GM21367 (cell line): ENCODE data around the gene FOXC1.

Experiments used
- ATAC-seq: cut with Tn5 transposase; IDR thresholded peaks from one replicate; pipeline ENCODE4 v1.9.1; 2021; ENCODE audit not compliant: unreplicated experiment

The FOXC1 gene

DNA sequence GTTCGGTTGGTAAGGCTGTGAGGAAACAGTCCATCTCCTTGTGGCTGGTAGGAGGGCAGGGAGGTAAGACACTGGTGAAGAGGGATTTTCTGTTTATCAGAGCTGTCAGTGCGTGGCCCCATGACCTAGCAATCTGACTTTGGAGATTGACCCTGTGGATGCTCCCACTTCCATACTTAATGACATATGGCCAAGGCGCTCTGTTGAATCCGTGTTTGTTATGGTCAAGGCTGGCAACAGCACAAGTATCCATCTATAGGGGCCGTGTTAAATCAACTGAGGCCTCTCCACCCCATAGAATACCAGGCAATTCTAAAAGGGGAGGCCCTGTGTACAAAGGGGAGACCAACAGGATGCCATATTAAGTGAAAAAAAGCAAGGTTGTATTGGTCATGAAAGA, 25.6 kb upstream of the FOXC1 start:
- no peak for ATAC-seq

- no peak for ATAC-seq
These were observed 24.6 kb upstream of the FOXC1 start for GRCh38 chr6:1584996-1585668.

DNA sequence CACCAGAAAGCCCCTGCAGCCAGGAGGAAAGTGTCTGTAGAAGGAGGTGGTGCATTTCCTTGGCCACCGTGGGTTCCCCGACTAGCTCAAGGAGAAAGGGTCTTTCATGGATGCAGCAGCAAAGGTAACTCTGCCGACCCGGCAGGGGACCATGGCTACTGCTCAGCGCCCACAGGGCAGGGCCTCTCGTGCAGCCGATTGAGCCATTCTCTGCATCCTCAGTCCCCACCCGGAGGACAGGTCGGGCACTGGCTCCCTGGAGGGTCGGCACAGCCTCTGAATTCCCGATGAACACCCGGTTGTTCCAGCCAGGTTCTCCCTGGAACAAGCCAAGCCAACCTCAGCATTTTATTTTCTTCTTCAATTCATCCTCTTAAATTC, 24.1 kb upstream of the FOXC1 start:
- ATAC-seq, result no peak

- no peak for ATAC-seq
These were observed 23.5 kb upstream of the FOXC1 start for GRCh38 chr6:1586256-1586655.

GRCh38 chr6:1586861-1587450, 22.8 kb upstream of the FOXC1 start:
- no peak for ATAC-seq

DNA sequence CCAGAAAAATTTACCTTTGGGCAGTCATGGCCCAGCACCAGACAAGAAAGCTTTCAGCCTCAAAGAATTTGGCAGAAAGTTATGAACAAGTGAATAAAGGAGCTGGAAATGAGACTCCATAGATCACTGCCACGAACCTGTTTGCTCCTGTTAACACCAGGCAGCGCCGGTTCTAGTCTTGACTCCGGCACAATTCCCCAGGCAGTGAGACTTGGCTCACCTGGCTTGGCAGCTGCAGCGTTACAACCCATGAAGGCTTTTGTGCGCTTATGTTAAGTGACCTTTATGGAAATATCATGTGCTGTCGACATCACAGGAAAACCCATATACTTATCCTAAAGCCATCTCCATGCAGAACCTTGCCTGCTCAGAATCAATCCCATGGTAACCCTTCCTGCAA, 22.2 kb upstream of the FOXC1 start:
- ATAC-seq, result no peak

- no peak for ATAC-seq
These were observed 21.7 kb upstream of the FOXC1 start for GRCh38 chr6:1587977-1588376.

DNA sequence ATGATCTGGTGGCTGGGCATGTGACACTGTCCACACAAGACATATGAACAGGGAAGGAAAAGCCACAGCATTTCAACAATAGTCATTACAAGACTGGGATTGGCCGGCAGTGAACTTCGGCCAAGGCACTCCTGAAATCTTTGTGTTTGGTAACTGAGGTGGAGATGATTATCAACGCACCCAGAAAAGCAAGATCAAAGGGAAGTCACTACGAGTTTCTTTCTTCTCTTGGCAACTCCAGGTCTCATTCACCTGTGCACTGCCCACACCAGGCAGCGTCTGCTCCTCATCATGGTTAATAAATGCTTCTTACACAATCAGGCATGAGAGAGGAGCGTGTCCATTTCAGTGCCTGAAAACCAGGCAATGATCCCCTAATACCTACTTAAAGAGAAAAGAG, 20.5 kb upstream of the FOXC1 start:
- ATAC-seq, result no peak

DNA sequence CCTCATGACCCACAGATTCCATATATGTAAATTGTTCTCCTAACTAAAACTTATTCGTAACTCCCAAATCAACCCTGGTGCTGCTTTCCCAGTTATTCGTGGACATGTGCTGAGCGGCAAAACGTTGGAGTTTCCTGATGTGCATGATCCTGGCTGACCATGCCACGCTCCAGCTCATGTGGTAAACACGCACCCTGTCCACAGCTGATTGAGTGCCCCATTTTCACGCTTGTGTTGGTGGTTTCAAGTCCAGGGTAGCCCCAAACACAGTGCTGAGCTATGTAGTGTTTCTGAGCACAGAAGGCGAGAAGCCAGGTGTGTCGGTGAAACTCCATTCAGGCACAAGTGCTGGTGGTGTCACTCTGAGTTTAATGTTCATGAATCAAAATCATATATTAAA, 19.1 kb upstream of the FOXC1 start:
- ATAC-seq, result no peak

DNA sequence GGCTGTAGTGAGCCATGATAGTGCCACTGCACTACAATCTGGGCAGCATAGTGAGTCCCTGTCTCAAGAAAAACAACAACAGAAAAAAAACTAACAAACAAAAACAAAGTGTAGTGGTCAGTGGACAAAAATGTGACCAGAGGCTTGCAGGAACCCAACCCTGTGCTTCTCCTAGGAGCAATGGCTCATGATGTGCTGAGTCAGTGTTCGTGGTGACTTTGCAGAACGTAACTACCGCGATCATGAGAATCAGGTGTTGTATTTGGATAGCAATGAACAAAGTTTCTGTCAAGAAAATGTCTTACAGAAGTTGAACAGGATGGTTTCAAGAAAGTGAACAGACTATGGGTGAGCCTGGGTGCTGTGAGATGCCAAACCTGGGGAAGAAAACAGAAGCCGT, 18.5 kb upstream of the FOXC1 start:
- ATAC-seq, result no peak

DNA sequence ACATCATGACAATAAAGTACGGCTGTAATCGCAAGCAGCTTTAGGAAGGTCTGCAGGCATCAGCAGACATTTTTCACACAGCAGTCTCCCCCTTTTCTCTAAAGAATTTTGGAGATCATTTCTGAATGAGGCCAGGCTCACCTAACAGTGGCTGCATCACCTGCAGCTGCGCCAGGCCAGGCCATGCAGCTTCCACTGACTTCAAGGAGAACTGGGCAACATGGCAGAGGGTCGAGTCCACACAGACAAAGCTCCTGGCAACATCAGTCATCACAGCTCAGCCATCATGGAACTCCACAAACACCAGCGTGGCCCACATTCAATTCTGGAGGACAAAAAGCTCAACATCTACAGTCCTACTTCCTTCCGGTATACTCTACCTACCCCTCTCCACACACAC, 17.8 kb upstream of the FOXC1 start:
- no peak for ATAC-seq

DNA sequence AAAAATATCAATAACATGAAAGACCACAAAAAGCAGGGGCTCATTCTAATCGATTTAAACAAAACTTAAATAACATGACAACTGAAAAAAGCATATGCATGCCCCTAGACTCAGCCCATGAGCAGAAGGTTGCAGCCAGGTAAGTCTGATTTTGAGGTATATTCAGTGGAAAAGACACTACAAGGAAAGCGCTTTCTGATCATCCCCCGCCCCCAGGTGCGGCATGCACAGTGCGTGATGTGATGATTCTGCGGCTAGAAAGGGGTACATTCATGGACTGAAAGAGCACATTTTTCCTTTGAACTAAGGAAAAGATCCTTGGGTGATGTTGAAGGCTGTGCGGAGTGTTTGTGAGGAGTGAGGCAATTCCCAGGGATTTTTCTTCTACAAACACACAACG, 16.9 kb upstream of the FOXC1 start:
- ATAC-seq, result no peak

DNA sequence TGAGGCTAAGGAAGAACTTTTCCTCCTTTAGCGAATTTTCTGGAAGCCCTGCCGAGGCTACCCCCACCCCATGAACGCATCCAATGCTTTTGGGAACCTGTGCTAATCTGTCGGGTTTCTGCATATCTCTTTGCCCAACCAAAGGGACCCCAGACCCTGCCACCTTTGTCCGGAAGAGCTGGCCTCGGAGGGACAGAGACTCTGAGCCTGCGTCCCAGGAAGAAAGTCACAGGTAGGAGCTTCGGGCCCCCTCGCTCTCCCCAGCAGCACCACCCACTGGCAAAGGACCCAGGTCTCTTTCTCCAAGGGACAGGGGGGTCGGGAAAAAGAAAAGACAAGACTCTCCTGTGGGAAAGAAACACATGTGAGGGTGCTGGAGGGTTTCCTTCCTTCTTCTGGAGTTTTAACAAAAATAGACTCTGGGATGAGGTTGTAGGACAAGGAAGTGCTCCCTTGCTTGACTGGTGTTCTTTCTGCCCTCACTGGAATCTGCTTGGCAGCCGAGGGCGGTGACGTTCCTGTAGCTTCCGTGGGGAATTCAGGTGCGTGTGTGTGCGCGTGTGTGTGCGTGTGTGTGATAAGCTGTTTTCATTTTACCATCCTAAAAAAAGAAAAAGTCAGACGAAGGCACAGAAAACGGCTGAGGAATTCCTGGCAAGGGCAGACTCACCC, 16.3 kb upstream of the FOXC1 start:
- no peak for ATAC-seq

GRCh38 chr6:1593958-1594314, 15.8 kb upstream of the FOXC1 start:
- no peak for ATAC-seq

DNA sequence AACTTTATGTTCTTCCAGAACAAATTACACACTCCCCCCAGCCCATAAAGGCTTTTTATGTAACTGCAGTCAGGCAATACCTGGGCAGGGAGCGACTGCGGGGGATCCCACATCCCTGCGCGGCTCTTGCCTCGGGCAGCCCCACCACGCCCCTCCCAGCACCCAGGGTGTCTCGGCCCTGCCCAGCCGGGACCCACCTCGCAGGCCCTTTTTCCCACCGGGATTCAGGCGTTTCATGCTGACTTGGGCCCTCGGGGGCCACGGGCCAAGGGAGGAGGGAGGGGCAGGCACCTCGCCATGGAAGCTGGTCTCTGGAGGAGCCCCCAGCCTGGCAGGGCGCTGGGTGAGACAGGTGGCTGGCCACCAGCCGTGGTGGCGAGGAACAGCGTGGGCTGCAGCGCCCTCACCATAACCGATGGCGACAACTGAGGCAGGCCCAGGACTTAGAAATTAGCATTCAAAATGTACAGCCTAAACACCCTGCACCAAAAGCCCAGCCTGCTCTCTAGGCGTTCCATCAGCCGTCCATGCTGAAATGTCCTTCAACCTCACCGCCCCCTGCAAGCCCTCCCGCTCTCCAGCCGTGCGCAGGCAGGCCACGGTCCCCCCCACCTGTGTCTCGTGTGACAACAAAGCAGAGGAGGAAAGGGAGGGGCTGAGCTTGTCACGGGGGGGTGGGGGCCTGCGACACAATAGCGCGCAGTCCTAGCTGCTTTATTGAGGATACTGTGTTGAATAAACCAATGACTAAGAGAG, 15.1 kb upstream of the FOXC1 start:
- no peak for ATAC-seq

- ATAC-seq, result no peak
These were observed 14.2 kb upstream of the FOXC1 start for GRCh38 chr6:1595271-1596087.

GRCh38 chr6:1596088-1596852, 13.4 kb upstream of the FOXC1 start:
- no peak for ATAC-seq

- no peak for ATAC-seq
These were observed 12.5 kb upstream of the FOXC1 start for GRCh38 chr6:1597121-1597744.

DNA sequence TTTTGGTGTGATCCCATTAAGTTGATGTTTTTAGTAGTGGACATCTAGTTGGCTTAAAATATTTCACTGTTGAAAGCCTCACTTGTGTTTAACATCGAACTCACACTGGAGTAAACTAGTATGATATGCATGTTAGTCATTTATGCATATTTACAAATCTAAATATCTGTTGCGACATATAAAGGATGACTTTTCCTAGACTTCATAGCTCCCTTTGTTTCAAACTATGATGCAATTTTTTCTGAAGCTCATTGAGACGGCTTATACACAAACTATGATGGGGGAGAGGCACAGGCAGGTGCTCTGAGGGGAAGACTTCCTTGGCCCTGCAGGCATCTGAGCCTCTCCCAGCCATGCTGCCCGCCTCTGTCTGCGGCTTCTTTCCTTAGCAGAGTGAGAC, 11.8 kb upstream of the FOXC1 start:
- ATAC-seq, result no peak

GRCh38 chr6:1598433-1598832, 11.3 kb upstream of the FOXC1 start:
- no peak for ATAC-seq
